Natural killer cell (primary cell): ENCODE results near the gene LBP. TPM values are rescaled to one million over a fixed set of nuclear protein-coding genes. Genes with fewer than 3 reads are reported as not detected.
"Not testable (repeated sequence)": the region's sequence is repeated elsewhere in the genome, so short reads cannot be mapped to it uniquely, and the experiment has no call there.

ENCODE experiments used
- ATAC-seq, 3 donors: fragments of 150-1000 bp in 2 of 3; fragments of 200-7000 bp in 1 of 3; cut with Tn5 transposase; 1 replicate in 1 of 3; 2 replicates in 2 of 3; pipeline ENCODE4 v1.10.0; 2021; ENCODE audit warnings: mild to moderate bottlenecking in 2 of 3, moderate library complexity in 2 of 3
- DNase-seq, 2 donors: peaks; one replicate each; pipeline versions ENCODE4 v3.0.0 to v3.0.0-alpha.2; 2013 to 2021; ENCODE audit warnings: mixed read lengths in 1 of 2
- H3K27ac ChIP-seq: one replicate; pipeline ENCODE4 v1.5.1; 2013; ENCODE audit warnings: mild to moderate bottlenecking, low read length
- H3K27me3 ChIP-seq: one replicate; pipeline ENCODE4 v1.6.1; 2013; ENCODE audit warnings: low read length; ENCODE audit not compliant: control insufficient read depth, insufficient read depth
- H3K36me3 ChIP-seq: one replicate; pipeline ENCODE4 v1.6.1; 2013; ENCODE audit warnings: low read length; ENCODE audit not compliant: control insufficient read depth, insufficient read depth
- H3K4me1 ChIP-seq: one replicate; pipeline ENCODE4 v1.6.1; 2013; ENCODE audit warnings: low read length; ENCODE audit not compliant: control insufficient read depth, insufficient read depth
- H3K4me3 ChIP-seq: one replicate; pipeline ENCODE4 v1.5.1; 2013; ENCODE audit warnings: low read length
- H3K9me3 ChIP-seq: one replicate; pipeline ENCODE4 v1.6.1; 2013; ENCODE audit warnings: low read length; ENCODE audit not compliant: control insufficient read depth, insufficient read depth
- H3K27ac Mint-ChIP-seq, 2 donors: one replicate each; pipeline ENCODE4 v1.8.0; 2022; ENCODE audit warnings: mild to moderate bottlenecking in 2 of 2, mixed read lengths in 2 of 2, moderate library complexity in 1 of 2
- H3K27me3 Mint-ChIP-seq, 2 donors: one replicate each; pipeline ENCODE4 v1.8.0; 2022; ENCODE audit warnings: low read depth in 2 of 2, mixed read lengths in 2 of 2
- H3K36me3 Mint-ChIP-seq: one replicate; pipeline ENCODE4 v1.8.0; 2022; ENCODE audit warnings: mixed read lengths
- H3K4me1 Mint-ChIP-seq, 2 donors: one replicate each; pipeline ENCODE4 v1.8.0; 2022; ENCODE audit warnings: mixed read lengths in 2 of 2
- H3K4me3 Mint-ChIP-seq: one replicate; pipeline ENCODE4 v1.8.0; 2022; ENCODE audit warnings: mild to moderate bottlenecking, moderate library complexity, mixed read lengths
- H3K9me3 Mint-ChIP-seq, 2 donors: one replicate each; pipeline ENCODE4 v1.8.0; 2022; ENCODE audit warnings: mixed read lengths in 2 of 2
- WGBS: methylation state at CpG from one replicate; pipeline ENCODE4 v1.1.7; 2013; ENCODE audit warnings: missing lambda C conversion rate; ENCODE audit not compliant: insufficient coverage; 5-methylcytosine and 5-hydroxymethylcytosine counted together
- intact Hi-C: fragments of 100-400 bp; cut with micrococcal nuclease; formaldehyde crosslinking; loops from one replicate; pipeline ENCODE4 v1.14.2; 2022
- total RNA-seq, 4 donors: library from RNA; stranded (reverse); fragments of 120-200 nt in 1 of 4; gene quantifications; one replicate each; pipeline versions ENCODE4 v1.2.3 to v1.2.4, GENCODE V29; 2013 to 2022
- TF ChIP-seq, protein P1 (sequence below): fragments of 200-600 bp; IDR thresholded peaks from one replicate; pipeline ENCODE4 v1.8.0; 2022; ENCODE audit warnings: antibody characterized with exemption

The LBP gene
- total RNA-seq, 3 donors from 2014 or later (not counting 1 experiment from before 2014, with no cell fraction given), result not detected

- ATAC-seq (no peak), DNase-seq (no peak)
- Mint-ChIP-seq H3K9me3 (no peaks in the 10 kb centered on the region), H3K27ac (no peak overlapping the region), H3K4me3 (no peak overlapping the region), H3K4me1 (peaks cover 0 to 9% of the 10 kb centered on the region in 2 donors), H3K36me3 (no peaks in the 10 kb centered on the region), H3K27me3 (peaks cover 13 to 19% of the 10 kb centered on the region in 2 donors)
- TF ChIP-seq, protein P1, sequence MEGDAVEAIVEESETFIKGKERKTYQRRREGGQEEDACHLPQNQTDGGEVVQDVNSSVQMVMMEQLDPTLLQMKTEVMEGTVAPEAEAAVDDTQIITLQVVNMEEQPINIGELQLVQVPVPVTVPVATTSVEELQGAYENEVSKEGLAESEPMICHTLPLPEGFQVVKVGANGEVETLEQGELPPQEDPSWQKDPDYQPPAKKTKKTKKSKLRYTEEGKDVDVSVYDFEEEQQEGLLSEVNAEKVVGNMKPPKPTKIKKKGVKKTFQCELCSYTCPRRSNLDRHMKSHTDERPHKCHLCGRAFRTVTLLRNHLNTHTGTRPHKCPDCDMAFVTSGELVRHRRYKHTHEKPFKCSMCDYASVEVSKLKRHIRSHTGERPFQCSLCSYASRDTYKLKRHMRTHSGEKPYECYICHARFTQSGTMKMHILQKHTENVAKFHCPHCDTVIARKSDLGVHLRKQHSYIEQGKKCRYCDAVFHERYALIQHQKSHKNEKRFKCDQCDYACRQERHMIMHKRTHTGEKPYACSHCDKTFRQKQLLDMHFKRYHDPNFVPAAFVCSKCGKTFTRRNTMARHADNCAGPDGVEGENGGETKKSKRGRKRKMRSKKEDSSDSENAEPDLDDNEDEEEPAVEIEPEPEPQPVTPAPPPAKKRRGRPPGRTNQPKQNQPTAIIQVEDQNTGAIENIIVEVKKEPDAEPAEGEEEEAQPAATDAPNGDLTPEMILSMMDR, result no peak
- Histone ChIP-seq H3K4me1 (no peaks in the 10 kb centered on the region), H3K36me3 (no peaks in the 10 kb centered on the region), H3K4me3 (no peak overlapping the region), H3K9me3 (no peaks in the 10 kb centered on the region), H3K27me3 (no peaks in the 10 kb centered on the region), H3K27ac (no peak overlapping the region)
- intact Hi-C loops, result no loop called here
- WGBS, result 65% methylated on average over 7 of the region's 7 CpGs
Measured at GRCh38 chr20:38373231-38373867, 27.1 kb downstream of the LBP start.

GRCh38 chr20:38373898-38374297 is 27.6 kb downstream of the LBP start:
- H3K4me3 Mint-ChIP-seq, result no peak overlapping the region
- H3K27me3 ChIP-seq, result no peaks in the 10 kb centered on the region
- H3K9me3 ChIP-seq, result no peaks in the 10 kb centered on the region
- no peaks in the 10 kb centered on the region for H3K4me1 ChIP-seq
- WGBS, result 88% methylated on average over 5 of the region's 5 CpGs
- no peaks in the 10 kb centered on the region for H3K36me3 ChIP-seq
- H3K27me3 Mint-ChIP-seq, result peaks cover 12 to 18% of the 10 kb centered on the region in 2 donors
- intact Hi-C loops, result no loop called here
- no peak overlapping the region for H3K27ac Mint-ChIP-seq
- no peak for DNase-seq
- no peak overlapping the region for H3K27ac ChIP-seq
- TF ChIP-seq, protein P1, result no peak
- peaks cover 0 to 9% of the 10 kb centered on the region in 2 donors for H3K4me1 Mint-ChIP-seq
- no peaks in the 10 kb centered on the region for H3K36me3 Mint-ChIP-seq
- H3K9me3 Mint-ChIP-seq, result no peaks in the 10 kb centered on the region
- no peak overlapping the region for H3K4me3 ChIP-seq
- no peak for ATAC-seq

DNA sequence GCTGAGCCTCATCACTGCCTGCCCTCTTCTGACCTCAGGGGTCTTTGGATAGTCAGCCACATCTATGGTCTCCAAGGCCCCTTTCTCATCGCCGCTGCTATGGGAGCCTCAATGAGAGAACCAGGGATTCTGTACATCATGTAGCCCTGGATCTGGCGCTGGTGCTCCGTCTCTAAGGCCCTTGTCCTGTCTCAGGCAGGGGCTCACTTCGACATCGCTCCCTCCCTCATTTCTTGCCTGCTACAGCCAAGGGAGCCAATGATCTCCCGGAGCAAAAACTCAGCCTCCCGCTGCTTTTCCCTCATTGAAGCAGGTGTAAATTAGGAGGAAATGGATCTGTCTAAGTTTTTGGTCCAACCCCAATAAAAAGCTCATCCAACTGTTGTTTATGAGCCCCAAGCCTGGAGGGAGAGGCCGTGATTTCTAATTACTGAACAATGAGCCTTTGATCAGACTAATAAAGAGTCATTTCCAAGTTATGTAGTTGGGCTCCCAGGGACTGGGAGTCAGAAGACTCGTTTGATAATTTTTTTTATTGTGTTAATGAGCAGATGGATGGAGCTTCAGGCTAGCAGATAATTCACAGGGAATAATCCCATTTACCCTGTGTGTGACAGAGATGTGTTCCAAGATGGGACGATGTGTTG is 30.9 kb downstream of the LBP start:
- no peaks in the 10 kb centered on the region for H3K9me3 Mint-ChIP-seq
- H3K36me3 Mint-ChIP-seq, result no peaks in the 10 kb centered on the region
- ATAC-seq (no peak), DNase-seq (no peak)
- no peak overlapping the region for H3K4me3 Mint-ChIP-seq
- TF ChIP-seq, protein P1, result no peak
- 85% methylated on average over 11 of the region's 11 CpGs for WGBS
- Histone ChIP-seq H3K4me3 (no peak overlapping the region), H3K4me1 (no peaks in the 10 kb centered on the region), H3K27me3 (no peaks in the 10 kb centered on the region), H3K9me3 (no peaks in the 10 kb centered on the region), H3K36me3 (no peaks in the 10 kb centered on the region), H3K27ac (no peak overlapping the region)
- H3K4me1 Mint-ChIP-seq, result no peaks in the 10 kb centered on the region
- intact Hi-C loops, result no loop called here
- no peak overlapping the region for H3K27ac Mint-ChIP-seq
- H3K27me3 Mint-ChIP-seq, result peaks cover 0 to 4% of the 10 kb centered on the region in 2 donors

GRCh38 chr20:38377838-38378237 is 31.6 kb downstream of the LBP start:
- not testable (repeated sequence) for H3K9me3 Mint-ChIP-seq
- no CpG with 5 or more reads among the region's 5 CpGs for WGBS

More at GRCh38 chr20:38377838-38378237, 31.6 kb downstream of the LBP start:
- intact Hi-C loops, H3K4me3 ChIP-seq, H3K27ac ChIP-seq, ATAC-seq, H3K9me3 ChIP-seq, H3K4me3 Mint-ChIP-seq, H3K27ac Mint-ChIP-seq, H3K36me3 ChIP-seq, H3K27me3 Mint-ChIP-seq, DNase-seq, H3K27me3 ChIP-seq, H3K4me1 Mint-ChIP-seq, H3K36me3 Mint-ChIP-seq, H3K4me1 ChIP-seq: not testable (repeated sequence)
